Naive B cell (primary cell): ENCODE results near the gene PKN2. TPM values are rescaled to one million over a fixed set of nuclear protein-coding genes. Genes with fewer than 3 reads are reported as not detected.
"Not testable (repeated sequence)": the region's sequence is repeated elsewhere in the genome, so short reads cannot be mapped to it uniquely, and the experiment has no call there.

ENCODE experiments used
- ATAC-seq, 2 donors: fragments of 150-1000 bp; cut with Tn5 transposase; 2 replicates each; pipeline ENCODE4 v1.10.0; 2021; ENCODE audit warnings: low read depth in 2 of 2, mild to moderate bottlenecking in 2 of 2, moderate library complexity in 2 of 2
- DNase-seq: peaks from one replicate; pipeline ENCODE4 v3.0.0; 2022
- H3K27ac Mint-ChIP-seq, 6 donors: one replicate each; pipeline ENCODE4 v1.8.0; 2020 to 2022; ENCODE audit warnings: mild to moderate bottlenecking in 6 of 6, mixed read lengths in 6 of 6, moderate library complexity in 5 of 6, inconsistent platforms in 2 of 6
- H3K27me3 Mint-ChIP-seq, 3 donors: one replicate each; pipeline ENCODE4 v1.8.0; 2021 to 2022; ENCODE audit warnings: mixed read lengths in 3 of 3, mild to moderate bottlenecking in 1 of 3
- H3K36me3 Mint-ChIP-seq, 2 donors: one replicate each; pipeline ENCODE4 v1.8.0; 2020 to 2022; ENCODE audit warnings: mixed read lengths in 2 of 2, inconsistent platforms in 1 of 2, mild to moderate bottlenecking in 1 of 2
- H3K4me1 Mint-ChIP-seq, 3 donors: one replicate each; pipeline ENCODE4 v1.8.0; 2020 to 2022; ENCODE audit warnings: mixed read lengths in 3 of 3, inconsistent platforms in 1 of 3, mild to moderate bottlenecking in 1 of 3, moderate library complexity in 1 of 3
- H3K4me3 Mint-ChIP-seq, 8 donors: one replicate each; pipeline ENCODE4 v1.8.0; 2020 to 2022; ENCODE audit warnings: mild to moderate bottlenecking in 8 of 8, mixed read lengths in 8 of 8, moderate library complexity in 8 of 8, inconsistent platforms in 2 of 8
- H3K9me3 Mint-ChIP-seq, 7 donors: one replicate each; pipeline ENCODE4 v1.8.0; 2020 to 2022; ENCODE audit warnings: mixed read lengths in 7 of 7, mild to moderate bottlenecking in 5 of 7, inconsistent platforms in 2 of 7, moderate library complexity in 1 of 7
- polyA plus RNA-seq, 6 donors: library from polyadenylated mRNA; unstranded; fragments of 300-500 nt; fragmentation: Illumina TruSeq; gene quantifications; one replicate each; pipeline ENCODE4 v1.2.3, GENCODE V29; 2021; ENCODE audit warnings: low read depth in 6 of 6

Gene PKN2
- polyA plus RNA-seq, 6 donors from 2014 or later = 7.6 to 13.3 (median 10.2) TPM

DNA sequence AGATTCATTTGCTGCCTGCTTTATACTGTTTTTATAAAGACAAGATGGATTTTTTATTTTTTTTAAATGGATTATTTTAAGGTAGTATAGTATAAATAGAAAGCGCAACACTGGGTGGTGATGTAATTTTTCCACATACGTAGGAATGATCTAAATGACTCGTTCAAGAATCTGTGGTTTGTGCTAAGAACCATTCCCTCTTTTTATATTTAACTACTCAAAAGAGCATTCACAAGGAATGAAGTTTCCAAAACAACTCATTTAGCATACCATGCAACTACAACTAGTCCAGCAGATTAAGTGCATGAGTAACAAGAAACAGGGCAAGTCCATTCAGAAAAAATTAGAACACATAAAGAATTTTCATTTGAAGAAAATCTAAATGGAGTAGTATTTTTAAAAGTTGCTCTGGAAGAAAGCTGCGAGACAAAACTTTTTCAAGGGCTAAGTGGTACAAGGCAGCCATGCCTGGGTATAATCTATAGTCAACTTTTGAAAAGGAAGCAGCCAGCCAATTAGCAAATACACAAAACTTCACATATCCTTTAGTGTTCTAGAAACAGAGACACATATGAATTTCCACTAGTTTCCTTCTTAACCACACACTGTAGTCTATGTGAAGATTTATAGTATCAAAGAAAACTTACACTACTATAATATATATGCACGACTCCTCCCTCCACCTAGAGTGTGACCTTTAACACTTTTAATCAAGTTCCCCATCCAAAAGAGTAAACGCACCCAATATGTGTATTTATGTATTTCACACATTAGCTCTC, 183.9 kb downstream of the PKN2 start:
- H3K27ac Mint-ChIP-seq = no peak overlapping the region
- H3K9me3 Mint-ChIP-seq = no peaks in the 10 kb centered on the region
- peaks cover 6 to 7% of the 10 kb centered on the region in 2 donors for H3K36me3 Mint-ChIP-seq
- no peak overlapping the region for H3K4me3 Mint-ChIP-seq
- H3K27me3 Mint-ChIP-seq = no peaks in the 10 kb centered on the region
- H3K4me1 Mint-ChIP-seq = peaks cover 16 to 37% (median 25%) of the 10 kb centered on the region in 3 donors
- ATAC-seq = no peak
- DNase-seq = no peak

DNA sequence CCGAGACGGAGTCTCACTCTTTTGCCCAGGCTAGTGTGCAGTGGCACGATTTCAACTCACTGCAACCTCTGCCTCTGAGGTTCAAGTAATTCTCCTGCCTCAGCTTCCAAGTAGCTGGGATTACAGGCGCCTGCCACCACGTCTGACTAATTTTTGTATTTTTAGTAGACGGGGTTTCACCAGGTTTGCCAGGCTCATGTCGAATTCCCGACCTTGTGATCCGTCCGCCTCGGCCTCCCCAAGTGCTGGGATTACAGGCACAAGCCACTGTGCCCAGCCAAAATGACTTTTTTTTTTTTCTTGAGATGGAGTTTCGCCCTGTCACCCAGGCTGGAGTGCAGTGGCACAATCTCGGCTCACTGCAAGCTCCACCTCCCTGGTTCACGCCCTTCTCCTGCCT, 185.6 kb downstream of the PKN2 start:
- not testable (repeated sequence) for H3K4me3 Mint-ChIP-seq, ATAC-seq, H3K27me3 Mint-ChIP-seq, H3K36me3 Mint-ChIP-seq, H3K27ac Mint-ChIP-seq, H3K9me3 Mint-ChIP-seq, DNase-seq
- H3K4me1 Mint-ChIP-seq = peaks cover 18 to 43% (median 30%) of the 10 kb centered on the region in 3 donors

DNA sequence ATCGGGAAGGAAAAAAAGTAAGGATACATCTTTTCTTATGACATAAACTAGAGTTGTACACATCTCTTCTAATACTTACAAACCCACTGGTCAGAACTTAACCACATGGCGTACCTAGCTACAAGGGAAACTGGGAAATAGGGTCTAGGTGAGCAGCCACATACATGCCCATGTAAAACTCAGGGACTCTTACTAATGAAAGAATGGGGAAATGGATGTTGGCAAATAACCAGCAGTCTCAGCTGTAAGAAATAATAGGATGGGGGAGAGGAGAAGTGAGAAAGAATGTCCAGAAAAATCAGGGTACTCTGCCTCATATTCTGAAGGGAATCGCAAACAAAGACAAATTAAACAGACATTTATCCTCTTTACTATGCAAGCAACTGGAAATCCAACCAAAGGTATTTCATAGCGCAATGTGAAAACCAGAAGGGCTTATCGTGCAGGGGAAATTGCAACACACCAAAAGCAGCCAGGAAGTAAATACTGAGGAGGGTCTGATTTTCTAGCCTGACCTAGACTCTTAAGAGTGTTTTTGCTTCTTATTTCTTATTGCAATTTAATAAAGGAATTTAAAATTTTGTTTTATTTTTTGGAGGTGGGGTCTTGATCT, 189.8 kb downstream of the PKN2 start:
- peaks cover 18 to 26% (median 18%) of the 10 kb centered on the region in 3 donors for H3K4me1 Mint-ChIP-seq
- H3K9me3 Mint-ChIP-seq = no peaks in the 10 kb centered on the region
- ATAC-seq = no peak
- no peaks in the 10 kb centered on the region for H3K36me3 Mint-ChIP-seq
- no peak overlapping the region for H3K4me3 Mint-ChIP-seq
- DNase-seq = no peak
- peak overlapping the region in 2 of 6 donors; percentile 16 to 39 for H3K27ac Mint-ChIP-seq
- H3K27me3 Mint-ChIP-seq = no peaks in the 10 kb centered on the region

DNA sequence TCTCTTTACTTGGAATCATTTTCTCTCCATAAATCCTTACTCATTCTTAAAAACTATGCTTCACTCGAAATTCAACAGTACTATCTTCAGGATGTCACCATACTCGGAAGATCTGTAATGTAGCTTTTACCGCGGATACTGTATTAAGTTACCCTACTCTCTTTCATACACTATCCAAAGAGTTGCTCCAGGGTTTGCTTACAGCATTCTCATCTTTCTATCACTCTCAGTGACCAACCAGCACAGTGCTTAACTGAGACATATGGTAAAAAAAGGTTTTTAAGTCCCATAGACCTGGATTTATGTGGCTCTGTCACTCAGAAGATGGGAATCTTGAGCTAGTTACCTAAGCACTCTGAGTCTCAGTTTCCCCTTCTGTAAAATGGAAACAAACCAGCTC, 191.5 kb downstream of the PKN2 start:
- Mint-ChIP-seq H3K27ac (no peak overlapping the region), H3K4me3 (no peak overlapping the region), H3K27me3 (no peaks in the 10 kb centered on the region), H3K36me3 (no peaks in the 10 kb centered on the region), H3K9me3 (no peaks in the 10 kb centered on the region), H3K4me1 (peaks cover 14 to 21% (median 18%) of the 10 kb centered on the region in 3 donors)
- DNase-seq (no peak), ATAC-seq (no peak)

DNA sequence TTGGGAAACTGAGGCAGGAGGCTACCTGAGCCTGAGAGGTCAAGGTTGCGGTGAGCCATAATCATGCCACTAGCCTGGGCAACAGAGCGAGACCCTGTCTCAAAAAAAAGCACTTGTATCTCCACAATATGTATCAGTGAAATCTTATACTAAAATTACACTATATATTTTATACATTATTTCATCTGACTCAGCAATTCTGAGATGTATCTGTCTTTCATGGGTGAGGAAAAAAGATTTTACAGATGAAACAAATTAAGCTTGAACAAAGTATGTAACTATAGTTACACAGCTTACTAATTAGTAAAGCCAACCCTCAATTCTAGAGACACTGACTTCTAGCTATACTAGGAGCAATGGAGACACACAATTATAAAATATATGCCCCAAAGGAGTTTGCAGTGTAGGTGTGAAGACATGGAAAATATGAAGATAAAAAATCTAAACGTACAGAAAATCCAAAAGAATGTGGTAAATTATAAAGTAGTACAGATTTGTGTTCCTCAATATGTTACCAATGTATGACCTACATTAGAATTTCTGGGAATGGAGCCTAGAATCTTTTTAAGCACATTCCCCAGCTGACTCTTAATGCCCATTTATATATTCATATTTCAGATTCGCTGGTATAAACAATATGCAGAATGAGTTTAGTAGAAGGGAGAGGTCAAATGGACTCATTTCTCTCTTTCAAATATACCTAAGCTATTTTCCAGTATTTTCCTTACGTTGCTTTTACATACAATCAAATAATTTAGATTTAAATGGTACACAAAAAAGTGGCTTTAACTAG, 192.7 kb downstream of the PKN2 start:
- ATAC-seq = no peak
- DNase-seq = no peak
- Mint-ChIP-seq H3K27me3 (no peaks in the 10 kb centered on the region), H3K36me3 (no peaks in the 10 kb centered on the region), H3K4me3 (no peak overlapping the region), H3K4me1 (peaks cover 14 to 23% (median 18%) of the 10 kb centered on the region in 3 donors), H3K27ac (no peak overlapping the region), H3K9me3 (no peaks in the 10 kb centered on the region)

DNA sequence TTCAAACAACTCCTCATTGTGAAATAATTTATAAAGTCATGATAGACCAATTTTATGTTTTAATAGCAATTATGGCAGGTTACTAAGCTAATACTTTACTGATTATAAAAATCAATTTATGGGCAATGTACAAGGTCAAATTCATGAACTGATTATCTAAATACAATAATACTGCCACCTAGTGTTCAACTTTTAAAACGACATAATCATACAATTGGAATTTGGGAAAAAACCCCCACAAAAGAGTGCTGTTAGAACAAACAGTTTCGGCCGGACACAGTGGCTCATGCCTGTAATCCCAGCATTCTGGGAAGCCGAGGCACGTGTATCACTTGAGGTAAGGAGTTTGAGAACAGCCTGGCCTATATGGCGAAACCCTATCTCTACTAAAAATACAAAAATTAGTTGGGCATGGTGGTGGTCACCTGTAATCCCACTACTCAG, 193.3 kb downstream of the PKN2 start:
- Mint-ChIP-seq H3K4me1 (peaks cover 14 to 27% (median 22%) of the 10 kb centered on the region in 3 donors), H3K9me3 (no peaks in the 10 kb centered on the region), H3K4me3 (no peak overlapping the region), H3K27ac (peak overlapping the region in 3 of 6 donors; percentile 23 to 90 (median 49)), H3K27me3 (no peaks in the 10 kb centered on the region), H3K36me3 (peaks cover 0 to 2% of the 10 kb centered on the region in 2 donors)
- DNase-seq (peak; percentile 16), ATAC-seq (no peak)

DNA sequence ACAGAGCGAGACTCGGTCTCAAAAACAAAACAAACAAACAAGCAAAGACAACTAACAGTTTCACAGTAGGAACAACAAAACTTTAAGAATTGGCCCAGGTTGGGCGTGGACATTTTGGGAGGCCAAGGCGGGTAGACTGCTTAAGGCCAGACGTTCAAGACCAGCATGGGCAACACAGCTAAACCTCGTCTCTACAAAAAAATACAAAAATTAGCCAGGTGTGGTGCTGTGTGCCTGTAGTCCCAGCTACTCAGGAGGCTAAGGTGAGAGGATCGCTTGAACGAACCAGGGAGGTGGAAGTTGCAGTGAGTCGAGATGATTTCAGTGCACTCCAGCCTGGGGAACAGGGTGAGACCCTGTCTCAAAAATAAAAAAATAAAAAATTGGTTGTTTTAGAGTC, 193.8 kb downstream of the PKN2 start:
- peaks cover 0 to 5% of the 10 kb centered on the region in 2 donors for H3K36me3 Mint-ChIP-seq
- no peaks in the 10 kb centered on the region for H3K27me3 Mint-ChIP-seq
- no peaks in the 10 kb centered on the region for H3K9me3 Mint-ChIP-seq
- DNase-seq = no peak
- peak in 1 of 2 donors; percentile 12 for ATAC-seq
- peak overlapping the region in 3 of 6 donors; percentile 23 to 90 (median 49) for H3K27ac Mint-ChIP-seq
- H3K4me3 Mint-ChIP-seq = no peak overlapping the region
- H3K4me1 Mint-ChIP-seq = peaks cover 14 to 27% (median 25%) of the 10 kb centered on the region in 3 donors

DNA sequence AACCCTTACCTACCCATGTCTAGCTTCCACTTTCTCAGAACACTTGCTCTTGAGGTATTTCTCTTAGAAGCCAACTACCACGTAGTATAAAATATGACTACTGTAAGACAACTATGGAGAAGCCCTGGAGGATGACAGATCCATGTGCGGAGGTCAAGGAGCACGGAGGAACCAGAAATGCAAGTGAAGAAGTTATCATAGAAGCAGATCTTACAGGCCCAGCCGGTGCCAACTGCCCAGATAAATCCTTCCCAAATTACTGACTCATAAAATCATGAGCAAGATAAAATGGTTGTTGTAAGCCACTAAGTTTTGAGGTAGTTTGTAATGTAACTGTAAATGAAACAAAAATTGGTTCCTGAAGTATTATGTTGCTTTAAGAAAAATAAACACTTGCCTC, 194.7 kb downstream of the PKN2 start:
- DNase-seq = no peak
- peak overlapping the region in 3 of 6 donors; percentile 4 to 80 (median 35) for H3K27ac Mint-ChIP-seq
- no peak for ATAC-seq
- no peaks in the 10 kb centered on the region for H3K9me3 Mint-ChIP-seq
- peaks cover 12 to 27% (median 23%) of the 10 kb centered on the region in 3 donors for H3K4me1 Mint-ChIP-seq
- H3K27me3 Mint-ChIP-seq = no peaks in the 10 kb centered on the region
- peaks cover 0 to 5% of the 10 kb centered on the region in 2 donors for H3K36me3 Mint-ChIP-seq
- H3K4me3 Mint-ChIP-seq = no peak overlapping the region

DNA sequence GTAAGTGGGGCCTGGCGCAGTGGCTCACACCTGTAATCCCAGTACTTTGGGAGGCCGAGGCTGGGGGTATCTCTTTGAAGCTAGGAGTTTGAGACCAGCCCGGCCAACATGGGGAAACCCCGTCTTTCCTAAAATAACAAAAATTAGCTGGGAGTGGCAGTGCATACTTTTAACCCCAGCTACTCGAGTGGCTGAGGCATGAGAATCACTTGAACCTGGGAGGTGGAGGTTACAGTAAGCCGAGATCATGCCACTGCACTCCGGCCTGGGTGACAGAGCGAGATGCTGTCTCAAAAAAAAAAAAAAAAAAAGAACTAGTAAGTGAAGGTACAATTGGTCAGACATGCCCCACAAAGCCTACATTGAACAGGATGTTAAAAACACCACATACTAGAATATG, 196.6 kb downstream of the PKN2 start:
- not testable (repeated sequence) for H3K36me3 Mint-ChIP-seq, ATAC-seq, DNase-seq, H3K9me3 Mint-ChIP-seq, H3K27me3 Mint-ChIP-seq
- H3K4me1 Mint-ChIP-seq = peaks cover 5 to 21% (median 13%) of the 10 kb centered on the region in 3 donors
- H3K27ac Mint-ChIP-seq = peak overlapping the region in 1 of 6 donors; percentile 70
- H3K4me3 Mint-ChIP-seq = peak overlapping the region in 2 of 8 donors; percentile 35 to 59

DNA sequence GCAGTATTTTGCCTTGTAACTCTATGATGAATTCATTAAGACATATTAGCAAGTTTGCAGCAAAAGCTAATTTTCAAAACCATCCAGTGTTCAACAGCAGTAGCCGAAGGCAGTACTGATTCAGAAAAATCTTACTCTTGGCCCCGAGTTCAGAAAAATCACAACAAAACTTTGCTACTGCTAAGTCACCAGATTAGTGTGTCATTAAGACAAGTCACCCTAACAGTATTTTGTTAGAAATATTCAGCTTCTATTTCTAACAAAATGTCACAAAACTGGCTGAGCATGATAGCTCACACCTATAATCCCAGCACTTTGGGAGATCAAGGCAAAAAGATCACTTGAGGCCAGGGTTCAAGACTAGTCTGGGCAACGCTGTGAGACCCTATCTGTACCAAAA, 199.1 kb downstream of the PKN2 start:
- Mint-ChIP-seq H3K4me1 (peaks cover 5 to 20% (median 12%) of the 10 kb centered on the region in 3 donors), H3K36me3 (peaks cover 0 to 5% of the 10 kb centered on the region in 2 donors), H3K27ac (peak overlapping the region in 1 of 6 donors; percentile 41), H3K27me3 (no peaks in the 10 kb centered on the region), H3K9me3 (no peaks in the 10 kb centered on the region), H3K4me3 (no peak overlapping the region)
- DNase-seq (no peak), ATAC-seq (no peak)

Other genes with a start within 250 kb of the PKN2 start
- 10 to 100 TPM; 49.1 to 68.3 (median 59.0) TPM for gene GTF2B, start 207.3 kb downstream of the PKN2 start, polyA plus RNA-seq